Muscle layer of duodenum (tissue), 2 donors: ENCODE results near the gene FAM124A.
"Not testable (repeated sequence)": the region's sequence is repeated elsewhere in the genome, so short reads cannot be mapped to it uniquely, and the experiment has no call there.

Experiments used
- H3K27ac ChIP-seq: one replicate; pipeline ENCODE4 v1.7.0; 2013; ENCODE audit warnings: mild to moderate bottlenecking, low read length
- H3K27me3 ChIP-seq: one replicate; pipeline ENCODE4 v1.7.0; 2013; ENCODE audit warnings: low read depth, mild to moderate bottlenecking, control low read depth, low read length
- H3K36me3 ChIP-seq, 2 donors: one replicate each; pipeline ENCODE4 v1.7.0; 2013; ENCODE audit warnings: low read length in 2 of 2, control low read depth in 1 of 2, mild to moderate bottlenecking in 1 of 2; ENCODE audit not compliant: insufficient read depth in 2 of 2, control insufficient read depth in 1 of 2
- H3K4me1 ChIP-seq, 2 donors: one replicate each; pipeline ENCODE4 v1.7.0; 2013; ENCODE audit warnings: low read length in 2 of 2, mild to moderate bottlenecking in 2 of 2, control low read depth in 1 of 2, moderate library complexity in 1 of 2; ENCODE audit not compliant: insufficient read depth in 2 of 2, control insufficient read depth in 1 of 2
- H3K4me3 ChIP-seq, 2 donors: one replicate each; pipeline ENCODE4 v1.7.0; 2013; ENCODE audit warnings: low read length in 2 of 2, low read depth in 1 of 2, mild to moderate bottlenecking in 1 of 2
- H3K9me3 ChIP-seq, 2 donors: one replicate each; pipeline ENCODE4 v1.7.0; 2013; ENCODE audit warnings: low read length in 2 of 2, control low read depth in 1 of 2, mild to moderate bottlenecking in 1 of 2; ENCODE audit not compliant: control insufficient read depth in 1 of 2
- donor health status: healthy.

Gene FAM124A

DNA sequence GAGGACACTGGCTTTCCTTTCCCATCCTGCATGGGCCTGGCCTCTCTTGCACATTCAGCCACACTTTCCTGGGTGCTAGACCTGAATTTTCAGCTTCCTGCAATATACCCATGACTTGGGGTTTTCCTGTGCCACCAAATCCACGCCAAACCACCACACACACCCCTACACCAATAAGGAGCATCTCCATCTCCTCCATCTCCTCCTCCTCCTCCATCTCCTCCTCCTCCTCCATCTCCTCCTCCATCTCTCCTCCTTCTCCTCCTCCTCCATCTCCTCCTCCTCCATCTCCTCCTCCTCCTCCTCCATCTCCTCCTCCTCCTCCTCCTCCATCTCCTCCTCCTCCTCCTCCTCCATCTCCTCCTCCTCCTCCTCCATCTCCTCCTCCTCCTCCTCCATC, 66.1 kb downstream of the FAM124A start:
- H3K4me3 ChIP-seq, H3K36me3 ChIP-seq, H3K27me3 ChIP-seq, H3K27ac ChIP-seq, H3K9me3 ChIP-seq: not testable (repeated sequence)
- H3K4me1 ChIP-seq: peaks cover 4 to 19% of the 10 kb centered on the region in 2 donors

DNA sequence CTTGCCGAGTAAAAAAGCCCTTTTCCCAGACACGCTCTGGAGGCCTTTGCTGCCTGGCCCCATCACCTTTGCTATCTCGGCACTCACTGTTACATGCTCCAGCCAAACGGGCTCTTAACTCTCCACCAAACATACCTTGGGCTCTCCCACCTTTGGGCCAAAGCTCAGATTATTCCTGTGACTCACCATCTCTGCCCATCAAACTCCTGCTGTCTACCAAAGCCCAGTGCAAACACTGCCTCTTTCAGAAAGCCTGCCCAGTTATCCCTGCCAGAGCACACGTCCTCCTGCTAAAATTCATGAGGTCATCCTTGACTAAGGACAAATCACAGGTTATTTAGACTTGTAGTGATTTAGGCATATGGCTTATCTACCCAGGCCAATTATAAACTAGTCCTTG, 69.1 kb downstream of the FAM124A start:
- Histone ChIP-seq H3K36me3 (no peaks in the 10 kb centered on the region), H3K9me3 (no peaks in the 10 kb centered on the region), H3K27ac (no peak overlapping the region), H3K27me3 (no peaks in the 10 kb centered on the region), H3K4me3 (no peak overlapping the region), H3K4me1 (peaks cover 4 to 16% of the 10 kb centered on the region in 2 donors)

DNA sequence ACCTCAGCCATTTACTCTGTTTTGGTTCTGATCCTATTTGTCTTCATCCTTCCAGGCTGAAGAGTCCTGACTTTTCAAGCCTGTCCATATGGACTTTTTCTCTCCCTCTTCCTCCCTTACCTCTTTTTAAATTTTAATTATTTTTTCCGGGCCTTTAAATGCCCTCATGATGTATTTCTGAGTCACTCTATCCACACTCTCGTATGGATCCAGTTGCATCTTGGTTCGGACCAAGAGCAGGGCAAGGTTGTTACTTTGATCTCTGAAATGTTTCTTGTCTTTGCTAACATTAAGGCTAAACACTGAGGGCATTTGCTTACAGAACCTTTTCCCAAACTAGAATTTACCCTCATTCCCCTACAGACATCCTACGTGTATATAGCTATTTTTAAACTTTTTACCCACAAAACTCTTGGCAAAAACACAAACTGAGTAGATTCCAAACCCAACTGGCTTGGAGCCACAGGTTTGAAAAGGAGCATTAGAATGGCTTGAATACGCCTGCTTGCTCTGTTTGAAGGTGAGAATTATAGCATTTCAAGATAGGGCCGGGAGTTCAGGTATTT, 69.9 kb downstream of the FAM124A start:
- Histone ChIP-seq H3K27me3 (no peaks in the 10 kb centered on the region), H3K36me3 (no peaks in the 10 kb centered on the region), H3K9me3 (no peaks in the 10 kb centered on the region), H3K4me3 (no peak overlapping the region), H3K27ac (no peak overlapping the region), H3K4me1 (peaks cover 4 to 16% of the 10 kb centered on the region in 2 donors)

DNA sequence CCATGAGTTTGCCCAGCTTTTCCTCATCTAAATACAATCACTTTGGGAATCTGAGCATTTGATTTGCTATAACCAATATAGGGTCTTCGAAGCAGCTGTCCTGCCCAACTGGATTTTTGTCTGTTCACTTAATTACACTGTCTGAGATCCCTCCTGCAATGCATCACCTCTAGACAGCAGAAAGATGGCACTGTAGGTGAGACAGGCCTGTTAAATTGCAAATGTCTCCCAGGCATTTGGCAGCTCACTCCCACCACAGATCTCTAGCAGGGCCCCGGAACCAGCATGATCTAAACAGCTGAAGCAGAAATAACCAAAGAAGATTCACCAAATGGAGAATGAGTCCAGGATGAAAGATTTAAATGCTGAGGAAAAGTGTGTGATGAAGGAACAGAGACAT, 75.4 kb downstream of the FAM124A start:
- Histone ChIP-seq H3K4me1 (peaks cover 0 to 3% of the 10 kb centered on the region in 2 donors), H3K27ac (no peak overlapping the region), H3K27me3 (no peaks in the 10 kb centered on the region), H3K36me3 (no peaks in the 10 kb centered on the region), H3K9me3 (no peaks in the 10 kb centered on the region), H3K4me3 (no peak overlapping the region)

DNA sequence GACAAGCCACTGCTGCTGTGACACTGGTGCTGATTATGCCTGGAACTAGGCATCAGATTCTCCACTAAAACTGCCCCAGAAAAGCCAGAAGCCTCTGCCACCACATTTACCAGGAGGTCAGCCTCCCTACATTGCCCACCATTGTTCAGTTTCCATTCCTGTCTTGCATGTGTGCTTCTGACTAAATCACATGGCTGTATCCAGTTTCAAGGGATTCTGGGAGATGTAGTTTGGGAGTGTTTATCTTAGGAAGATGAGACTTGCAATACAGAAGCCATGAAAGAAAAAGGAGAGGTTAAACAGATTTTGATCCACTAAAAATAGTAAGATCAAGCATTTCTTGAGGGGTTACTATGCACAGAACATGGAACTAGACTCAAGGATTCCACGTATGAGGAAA, 76.6 kb downstream of the FAM124A start:
- Histone ChIP-seq H3K4me1 (no peaks in the 10 kb centered on the region), H3K4me3 (no peak overlapping the region), H3K9me3 (no peaks in the 10 kb centered on the region), H3K27ac (no peak overlapping the region), H3K36me3 (no peaks in the 10 kb centered on the region), H3K27me3 (no peaks in the 10 kb centered on the region)

DNA sequence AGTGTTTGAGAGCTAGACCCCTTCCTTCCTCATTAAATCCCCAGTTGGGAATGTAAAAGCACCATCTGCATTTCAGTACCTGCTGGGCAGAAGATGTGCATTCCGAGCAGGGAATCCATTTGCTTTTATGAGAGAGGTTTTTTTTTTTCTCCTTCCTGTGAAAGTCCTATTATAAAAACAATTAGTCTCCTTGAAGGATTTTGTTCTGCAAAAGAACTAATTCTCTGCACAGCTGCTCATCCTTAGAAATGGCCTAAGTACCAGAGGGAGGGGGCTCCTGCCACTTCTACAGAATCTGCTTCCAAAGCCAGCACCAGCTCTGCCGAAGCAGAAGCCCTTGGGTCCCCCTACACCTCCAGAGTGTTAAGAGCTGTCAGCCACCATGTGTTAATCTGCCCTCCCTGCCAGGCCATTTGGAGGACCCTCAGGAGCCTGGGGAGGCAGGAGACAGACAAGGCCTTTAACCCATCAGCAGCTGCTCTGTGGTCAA, 80.9 kb downstream of the FAM124A start:
- no peaks in the 10 kb centered on the region for H3K9me3 ChIP-seq
- no peaks in the 10 kb centered on the region for H3K36me3 ChIP-seq
- no peak overlapping the region for H3K4me3 ChIP-seq
- no peak overlapping the region for H3K27ac ChIP-seq
- no peaks in the 10 kb centered on the region for H3K27me3 ChIP-seq
- H3K4me1 ChIP-seq: no peaks in the 10 kb centered on the region

DNA sequence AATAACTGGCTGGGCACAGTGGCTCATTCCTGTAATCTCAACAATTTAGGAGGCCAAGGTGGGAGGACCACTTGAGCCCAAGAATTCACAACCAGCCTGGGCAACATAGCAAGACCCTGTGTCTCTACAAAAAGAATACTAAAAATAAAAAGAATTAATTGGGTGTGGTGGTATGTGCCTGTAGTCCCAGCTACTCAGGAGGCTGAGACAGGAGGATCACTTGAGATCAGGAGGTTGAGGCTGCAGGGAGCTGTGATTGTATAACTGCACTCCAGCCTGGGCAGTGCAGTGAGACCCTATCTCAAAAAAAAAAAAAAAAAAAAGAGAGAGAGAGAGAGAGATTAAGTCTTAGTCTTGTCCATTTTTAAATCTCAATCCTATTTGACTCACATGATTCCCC, 81.7 kb downstream of the FAM124A start:
- Histone ChIP-seq H3K4me1 (no peaks in the 10 kb centered on the region), H3K27me3 (no peaks in the 10 kb centered on the region), H3K4me3 (no peak overlapping the region), H3K9me3 (no peaks in the 10 kb centered on the region), H3K27ac (no peak overlapping the region), H3K36me3 (no peaks in the 10 kb centered on the region)

DNA sequence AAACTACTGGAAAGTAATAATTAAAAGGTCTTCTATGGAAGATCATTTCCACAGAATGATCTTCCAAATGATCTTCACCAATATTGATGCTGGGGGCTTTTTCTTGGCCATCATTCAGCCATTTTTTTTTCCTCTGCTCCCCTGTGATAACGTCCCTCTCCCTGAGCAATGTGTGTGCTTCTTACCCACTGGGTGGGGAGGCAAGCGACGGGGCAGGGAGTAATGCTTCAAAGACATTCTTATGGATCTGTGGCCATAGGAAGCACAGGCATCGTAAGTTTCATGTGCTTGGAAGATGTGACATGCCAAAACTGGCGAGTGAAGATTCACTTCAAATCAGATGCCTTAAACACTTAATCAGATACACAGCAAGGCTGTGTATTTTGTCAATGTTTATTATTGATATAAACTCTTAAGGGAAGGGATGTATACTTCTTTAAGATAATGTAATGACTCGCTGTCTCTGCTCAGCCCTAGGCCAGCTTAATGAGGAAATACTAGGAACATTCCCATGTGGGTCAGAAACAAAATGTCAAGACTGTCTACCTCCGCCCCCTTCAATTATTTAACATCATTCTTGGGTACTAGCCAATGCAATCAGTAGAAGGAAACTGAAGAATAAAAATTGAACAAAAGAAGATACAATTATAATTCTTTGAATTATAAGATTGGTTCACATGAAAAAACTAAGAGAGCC, 83.2 kb downstream of the FAM124A start:
- Histone ChIP-seq H3K27me3 (no peaks in the 10 kb centered on the region), H3K4me1 (no peaks in the 10 kb centered on the region), H3K4me3 (no peak overlapping the region), H3K9me3 (no peaks in the 10 kb centered on the region), H3K36me3 (no peaks in the 10 kb centered on the region), H3K27ac (no peak overlapping the region)

DNA sequence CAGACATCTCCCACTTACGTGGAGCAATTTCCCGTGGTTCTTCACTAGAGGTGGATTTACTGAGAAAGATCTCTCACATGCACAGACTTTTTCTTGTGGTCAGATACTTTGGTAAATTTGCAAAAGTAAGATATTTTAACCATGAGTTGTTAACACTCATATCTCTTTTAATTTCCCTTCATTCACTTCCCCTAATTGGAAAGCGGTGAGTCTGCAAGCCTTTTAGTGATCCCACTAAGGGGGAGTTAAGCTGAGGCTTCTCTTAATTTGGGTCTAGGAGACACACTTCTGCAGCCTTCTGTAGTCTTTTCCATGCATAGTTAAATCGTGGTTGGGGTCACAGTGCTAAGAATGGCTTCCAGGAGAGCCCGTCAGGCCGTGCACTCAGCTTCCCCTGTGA, 86.6 kb downstream of the FAM124A start:
- no peaks in the 10 kb centered on the region for H3K9me3 ChIP-seq
- no peak overlapping the region for H3K27ac ChIP-seq
- H3K4me1 ChIP-seq: no peaks in the 10 kb centered on the region
- H3K27me3 ChIP-seq: no peaks in the 10 kb centered on the region
- no peak overlapping the region for H3K4me3 ChIP-seq
- no peaks in the 10 kb centered on the region for H3K36me3 ChIP-seq

DNA sequence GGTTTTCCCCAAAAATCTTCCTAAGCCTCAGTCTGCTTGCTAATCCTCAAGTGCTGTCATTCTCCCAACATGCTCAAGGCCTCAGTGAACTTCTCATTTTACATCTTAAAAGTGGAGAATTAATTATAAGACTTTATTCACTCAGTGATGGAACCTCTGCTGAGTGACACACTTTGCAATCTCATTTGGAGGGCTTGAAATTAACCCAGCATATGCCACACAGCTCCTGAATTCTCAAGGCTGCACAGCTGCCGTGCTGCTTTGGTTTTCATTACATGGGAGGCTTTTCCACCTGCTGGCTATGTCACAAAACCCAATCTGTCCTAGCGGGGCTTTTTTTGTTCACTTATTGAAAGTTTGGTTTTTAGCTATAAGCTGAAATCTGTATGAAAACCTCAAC, 89.0 kb downstream of the FAM124A start:
- Histone ChIP-seq H3K9me3 (no peaks in the 10 kb centered on the region), H3K4me3 (no peak overlapping the region), H3K4me1 (no peaks in the 10 kb centered on the region), H3K27me3 (no peaks in the 10 kb centered on the region), H3K36me3 (no peaks in the 10 kb centered on the region), H3K27ac (no peak overlapping the region)

DNA sequence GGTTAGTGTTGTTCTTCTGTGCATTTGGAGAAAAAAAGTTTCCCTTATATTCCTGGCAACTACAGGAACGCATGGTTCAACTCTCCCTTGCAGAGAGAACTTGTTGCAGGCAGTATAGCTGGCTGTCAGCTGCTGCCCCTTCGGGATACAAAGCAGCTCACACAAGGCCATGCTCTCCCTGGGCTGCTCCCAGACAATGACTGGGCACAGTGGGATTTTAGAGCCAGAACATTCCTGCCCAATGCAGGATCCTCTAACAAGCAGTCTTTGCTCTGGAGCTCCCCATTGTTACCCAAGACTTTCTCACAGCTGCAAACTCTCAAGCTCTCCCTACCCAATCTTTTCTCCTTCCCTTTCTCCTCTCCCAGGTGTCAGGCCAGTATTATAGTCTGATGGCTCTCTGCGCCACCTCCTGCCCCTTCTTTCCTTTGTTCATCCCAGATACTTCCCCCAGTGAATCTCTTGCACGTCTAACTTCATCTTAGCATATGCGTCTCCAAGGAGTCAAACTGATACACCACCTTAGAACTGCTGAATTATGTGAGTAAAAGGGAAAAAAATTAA, 89.8 kb downstream of the FAM124A start:
- Histone ChIP-seq H3K4me1 (no peaks in the 10 kb centered on the region), H3K27ac (no peak overlapping the region), H3K9me3 (no peaks in the 10 kb centered on the region), H3K27me3 (no peaks in the 10 kb centered on the region), H3K4me3 (no peak overlapping the region), H3K36me3 (no peaks in the 10 kb centered on the region)
